ENCODE measurements around the gene TFE3.

DNA sequence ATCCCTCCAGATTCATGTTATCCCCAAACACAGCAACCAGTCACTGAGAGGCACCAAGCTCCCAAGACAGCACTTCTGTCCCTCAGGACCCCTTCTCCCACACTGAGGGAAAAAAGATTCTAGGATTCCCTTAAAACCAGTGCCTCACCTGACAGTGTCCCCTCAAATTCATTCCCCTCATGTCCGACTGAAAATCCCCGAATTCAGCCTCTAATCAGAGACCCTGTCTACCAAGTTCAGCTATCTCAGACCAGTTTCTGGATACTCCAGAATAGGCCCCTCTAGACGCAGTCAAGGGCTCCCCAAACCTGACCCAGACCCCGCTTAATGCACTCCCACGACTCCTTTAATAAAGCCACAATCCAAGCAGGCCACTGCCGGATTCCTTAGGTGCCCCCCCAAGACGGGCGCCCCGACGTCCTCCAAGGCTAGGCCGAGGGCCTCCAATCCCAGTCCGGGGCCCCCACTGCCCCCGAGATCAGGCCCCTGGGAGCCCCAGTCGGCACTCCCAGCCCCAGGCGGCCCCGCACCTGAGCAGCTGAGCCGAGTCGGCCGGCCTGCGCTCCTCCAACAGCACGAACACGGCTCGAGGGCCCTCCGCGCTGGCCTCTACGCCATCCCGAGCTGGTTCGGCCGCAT lies 457 bp downstream of the TFE3 start:
- TF ChIP-seq EZH2 (IDR thresholded peaks at IDR 0.05) (no peak), POLR2AphosphoS5 (IDR thresholded peaks at IDR 0.05; ENCODE audit: borderline replicate concordance, low read depth, low read length) (no peak), FOXP2 (optimal IDR thresholded peaks at IDR 0.05; ENCODE audit: control extremely low read depth, extremely low read length, insufficient read depth) (no peak)
